ENCODE measurements around the gene TMEM178B.

The TMEM178B gene

GRCh38 chr7:141225916-141226618 lies 152.2 kb downstream of the TMEM178B start (continued):
- TF ChIP-seq ZNF274 (IDR thresholded peaks at IDR 0.05; ENCODE audit: low read length) (no peak), ZNF274 (tag by site-specific recombination; IDR thresholded peaks at IDR 0.05; ENCODE audit: borderline replicate concordance) (no peak), ZNF660 (tag by site-specific recombination; IDR thresholded peaks at IDR 0.05) (no peak), ZNF121 (tag by site-specific recombination; IDR thresholded peaks at IDR 0.05) (no peak)

DNA sequence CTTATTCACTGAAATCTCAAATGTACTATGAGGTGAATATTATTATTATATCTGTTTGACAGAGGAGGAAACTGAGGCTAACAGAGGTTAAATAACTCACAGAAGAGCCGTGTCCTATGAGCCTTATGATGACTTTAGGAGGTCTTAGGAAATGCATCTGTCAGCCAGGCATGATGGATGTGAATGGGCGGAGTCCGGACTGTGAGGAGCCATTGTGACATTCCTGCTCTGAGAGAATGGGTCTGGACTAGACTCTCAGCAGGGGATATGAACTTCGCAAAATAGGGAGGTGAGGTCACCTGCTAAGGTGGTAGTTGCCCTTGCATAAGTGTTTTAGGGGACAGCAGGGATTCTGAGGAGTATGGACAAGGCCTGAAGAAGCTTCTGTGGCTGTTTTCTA lies 153.6 kb downstream of the TMEM178B start:
- ChIA-PET POLR2A (no interaction called here), CTCF (no interaction called here)
- TF ChIP-seq ZNF776 (tag by site-specific recombination; IDR thresholded peaks at IDR 0.05; ENCODE audit: borderline replicate concordance) = no peak
- TF ChIP-seq ZNF335 (tag by site-specific recombination; conservative IDR thresholded peaks at IDR 0.05) = no peak
- peak; percentile 59; the same call in 1 of the 2 replicates for TF ChIP-seq MEIS1 (CRISPR knock-in tag; IDR thresholded peaks at IDR 0.05; ENCODE audit: borderline replicate concordance)
- TF ChIP-seq ZNF292 (tag by site-specific recombination; IDR thresholded peaks at IDR 0.05; ENCODE audit: borderline replicate concordance, low read depth) = no peak
- TF ChIP-seq, protein P1, sequence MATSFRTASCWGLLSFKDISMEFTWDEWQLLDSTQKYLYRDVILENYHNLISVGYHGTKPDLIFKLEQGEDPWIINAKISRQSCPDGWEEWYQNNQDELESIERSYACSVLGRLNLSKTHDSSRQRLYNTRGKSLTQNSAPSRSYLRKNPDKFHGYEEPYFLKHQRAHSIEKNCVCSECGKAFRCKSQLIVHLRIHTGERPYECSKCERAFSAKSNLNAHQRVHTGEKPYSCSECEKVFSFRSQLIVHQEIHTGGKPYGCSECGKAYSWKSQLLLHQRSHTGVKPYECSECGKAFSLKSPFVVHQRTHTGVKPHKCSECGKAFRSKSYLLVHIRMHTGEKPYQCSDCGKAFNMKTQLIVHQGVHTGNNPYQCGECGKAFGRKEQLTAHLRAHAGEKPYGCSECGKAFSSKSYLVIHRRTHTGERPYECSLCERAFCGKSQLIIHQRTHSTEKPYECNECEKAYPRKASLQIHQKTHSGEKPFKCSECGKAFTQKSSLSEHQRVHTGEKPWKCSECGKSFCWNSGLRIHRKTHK (tag by site-specific recombination; IDR thresholded peaks at IDR 0.05) = no peak
- TF ChIP-seq ZNF600 (tag by site-specific recombination; IDR thresholded peaks at IDR 0.05) = 0 out of 2 replicates have a peak, but pooled peaks have one; percentile 20
- no peak for TF ChIP-seq ZSCAN30 (tag by site-specific recombination; IDR thresholded peaks at IDR 0.05)
- TF ChIP-seq ZBTB1 (tag by site-specific recombination; IDR thresholded peaks at IDR 0.05) = no peak
- no peak for TF ChIP-seq BCL11B (tag by site-specific recombination; IDR thresholded peaks at IDR 0.05; ENCODE audit: low read depth)
- no peaks in the 10 kb centered on the region for H3K4me1 ChIP-seq (ENCODE audit: control insufficient read depth, insufficient read depth, low read length)
- H3K36me3 ChIP-seq (ENCODE audit: control insufficient read depth in 2 of 2, insufficient read depth in 1 of 2, low read length in 2 of 2) = no peaks in the 10 kb centered on the region
- no peak overlapping the region for H3K4me3 ChIP-seq (ENCODE audit: low read depth, low read length)
- H3K27ac ChIP-seq (ENCODE audit: extremely low read depth, low read depth, low read length) = no peak overlapping the region
- H3K9me3 ChIP-seq (ENCODE audit: control insufficient read depth, insufficient read depth, low read depth, low read length) = no peaks in the 10 kb centered on the region

DNA sequence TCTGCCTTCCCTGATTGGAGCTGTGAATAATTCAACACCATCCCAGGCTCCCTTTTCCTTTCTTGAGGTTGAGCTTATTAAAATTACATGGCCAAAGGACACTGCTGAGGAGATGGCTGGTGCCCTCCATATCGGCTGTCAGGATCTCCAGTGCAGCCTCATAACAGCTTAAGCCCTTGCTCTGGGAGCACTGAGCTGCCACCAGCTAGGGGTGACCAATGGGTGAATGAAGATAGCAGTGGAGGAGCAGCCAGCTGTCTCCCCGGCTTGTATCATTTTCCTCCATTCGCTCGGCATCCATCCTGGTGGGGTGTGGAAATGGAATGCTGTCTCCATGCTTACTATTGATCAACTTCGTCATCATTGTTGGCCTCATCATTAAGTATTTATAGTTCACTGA lies 154.6 kb downstream of the TMEM178B start:
- ChIA-PET POLR2A (interaction anchor here (0.9 kb wide), 1 partner anchor 214 kb away, joined by 4 read pairs; the partner anchor contains the start of gene MRPS33), CTCF (interaction anchor here (0.6 kb wide), 1 partner anchor 8 kb away, joined by 3 read pairs; no protein-coding TSS in a partner anchor)
- Histone ChIP-seq H3K4me3 (ENCODE audit: low read depth, low read length) (no peak overlapping the region), H3K9me3 (ENCODE audit: control insufficient read depth, insufficient read depth, low read depth, low read length) (no peaks in the 10 kb centered on the region), H3K27ac (ENCODE audit: extremely low read depth, low read depth, low read length) (no peak overlapping the region), H3K4me1 (ENCODE audit: control insufficient read depth, insufficient read depth, low read length) (no peaks in the 10 kb centered on the region), H3K36me3 (ENCODE audit: control insufficient read depth in 2 of 2, insufficient read depth in 1 of 2, low read length in 2 of 2) (no peaks in the 10 kb centered on the region)
- TF ChIP-seq ZNF433 (tag by site-specific recombination; IDR thresholded peaks at IDR 0.05; ENCODE audit: low read depth) (no peak), GFI1B (tag by site-specific recombination; IDR thresholded peaks at IDR 0.05) (no peak), ZNF112 (tag by site-specific recombination; IDR thresholded peaks at IDR 0.05) (no peak), ZNF157 (tag by site-specific recombination; IDR thresholded peaks at IDR 0.05) (no peak), HOXA7 (CRISPR knock-in tag; IDR thresholded peaks at IDR 0.05; ENCODE audit: borderline replicate concordance) (no peak), ZBTB17 (tag by site-specific recombination; IDR thresholded peaks at IDR 0.05) (no peak), ZFP69B (tag by site-specific recombination; IDR thresholded peaks at IDR 0.05) (no peak), TCF7L2 (IDR thresholded peaks at IDR 0.05; ENCODE audit: borderline replicate concordance, low read depth, low read length) (no peak), ZNF645 (tag by site-specific recombination; IDR thresholded peaks at IDR 0.05) (no peak), EGR2 (tag by site-specific recombination; IDR thresholded peaks at IDR 0.05; ENCODE audit: low read depth) (no peak), ZNF146 (tag by site-specific recombination; IDR thresholded peaks at IDR 0.05) (no peak), ZNF530 (tag by site-specific recombination; IDR thresholded peaks at IDR 0.05; ENCODE audit: low read depth) (no peak)
- TF ChIP-seq, protein P2, sequence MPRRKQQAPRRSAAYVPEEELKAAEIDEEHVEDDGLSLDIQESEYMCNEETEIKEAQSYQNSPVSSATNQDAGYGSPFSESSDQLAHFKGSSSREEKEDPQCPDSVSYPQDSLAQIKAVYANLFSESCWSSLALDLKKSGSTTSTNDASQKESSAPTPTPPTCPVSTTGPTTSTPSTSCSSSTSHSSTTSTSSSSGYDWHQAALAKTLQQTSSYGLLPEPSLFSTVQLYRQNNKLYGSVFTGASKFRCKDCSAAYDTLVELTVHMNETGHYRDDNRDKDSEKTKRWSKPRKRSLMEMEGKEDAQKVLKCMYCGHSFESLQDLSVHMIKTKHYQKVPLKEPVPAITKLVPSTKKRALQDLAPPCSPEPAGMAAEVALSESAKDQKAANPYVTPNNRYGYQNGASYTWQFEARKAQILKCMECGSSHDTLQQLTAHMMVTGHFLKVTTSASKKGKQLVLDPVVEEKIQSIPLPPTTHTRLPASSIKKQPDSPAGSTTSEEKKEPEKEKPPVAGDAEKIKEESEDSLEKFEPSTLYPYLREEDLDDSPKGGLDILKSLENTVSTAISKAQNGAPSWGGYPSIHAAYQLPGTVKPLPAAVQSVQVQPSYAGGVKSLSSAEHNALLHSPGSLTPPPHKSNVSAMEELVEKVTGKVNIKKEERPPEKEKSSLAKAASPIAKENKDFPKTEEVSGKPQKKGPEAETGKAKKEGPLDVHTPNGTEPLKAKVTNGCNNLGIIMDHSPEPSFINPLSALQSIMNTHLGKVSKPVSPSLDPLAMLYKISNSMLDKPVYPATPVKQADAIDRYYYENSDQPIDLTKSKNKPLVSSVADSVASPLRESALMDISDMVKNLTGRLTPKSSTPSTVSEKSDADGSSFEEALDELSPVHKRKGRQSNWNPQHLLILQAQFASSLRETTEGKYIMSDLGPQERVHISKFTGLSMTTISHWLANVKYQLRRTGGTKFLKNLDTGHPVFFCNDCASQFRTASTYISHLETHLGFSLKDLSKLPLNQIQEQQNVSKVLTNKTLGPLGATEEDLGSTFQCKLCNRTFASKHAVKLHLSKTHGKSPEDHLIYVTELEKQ (tag by site-specific recombination; IDR thresholded peaks at IDR 0.05; ENCODE audit: borderline replicate concordance) = no peak
- TF ChIP-seq, protein P3, sequence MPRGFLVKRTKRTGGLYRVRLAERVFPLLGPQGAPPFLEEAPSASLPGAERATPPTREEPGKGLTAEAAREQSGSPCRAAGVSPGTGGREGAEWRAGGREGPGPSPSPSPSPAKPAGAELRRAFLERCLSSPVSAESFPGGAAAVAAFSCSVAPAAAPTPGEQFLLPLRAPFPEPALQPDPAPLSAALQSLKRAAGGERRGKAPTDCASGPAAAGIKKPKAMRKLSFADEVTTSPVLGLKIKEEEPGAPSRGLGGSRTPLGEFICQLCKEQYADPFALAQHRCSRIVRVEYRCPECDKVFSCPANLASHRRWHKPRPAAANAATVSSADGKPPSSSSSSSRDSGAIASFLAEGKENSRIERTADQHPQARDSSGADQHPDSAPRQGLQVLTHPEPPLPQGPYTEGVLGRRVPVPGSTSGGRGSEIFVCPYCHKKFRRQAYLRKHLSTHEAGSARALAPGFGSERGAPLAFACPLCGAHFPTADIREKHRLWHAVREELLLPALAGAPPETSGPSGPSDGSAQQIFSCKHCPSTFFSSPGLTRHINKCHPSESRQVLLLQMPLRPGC (tag by site-specific recombination; IDR thresholded peaks at IDR 0.05) = no peak
